Activated CD8-positive, alpha-beta memory T cell treated with anti-CD3 and anti-CD28 coated beads, Interleukin-2, amount 50 U/mL, for 24 hours (primary cell): Measurements from ENCODE around the gene DMD.

Experiments used
- DNase-seq: peaks from one replicate; pipeline ENCODE4 v3.0.0-alpha.2; 2020; ENCODE audit errors: extremely low read depth

The DMD gene

DNA sequence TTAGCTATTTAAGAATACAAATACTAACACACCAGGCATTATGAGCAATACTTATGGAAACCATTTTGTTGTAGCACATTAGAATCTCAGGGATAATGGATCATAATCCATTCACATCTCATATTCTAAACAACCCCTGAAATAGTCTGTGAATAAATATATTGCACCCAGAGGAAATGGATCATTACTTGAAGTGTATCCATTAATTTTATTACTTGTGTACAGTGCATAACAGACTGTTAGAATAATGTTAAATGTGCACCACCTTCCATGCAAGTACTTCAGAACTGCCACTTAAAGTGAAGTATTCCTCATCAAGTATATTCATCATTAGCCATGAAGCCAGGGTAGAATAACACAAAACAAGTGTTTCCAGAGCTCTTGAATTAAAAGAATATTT is 715.5 kb downstream of the DMD start:
- DNase-seq = no peak

DNA sequence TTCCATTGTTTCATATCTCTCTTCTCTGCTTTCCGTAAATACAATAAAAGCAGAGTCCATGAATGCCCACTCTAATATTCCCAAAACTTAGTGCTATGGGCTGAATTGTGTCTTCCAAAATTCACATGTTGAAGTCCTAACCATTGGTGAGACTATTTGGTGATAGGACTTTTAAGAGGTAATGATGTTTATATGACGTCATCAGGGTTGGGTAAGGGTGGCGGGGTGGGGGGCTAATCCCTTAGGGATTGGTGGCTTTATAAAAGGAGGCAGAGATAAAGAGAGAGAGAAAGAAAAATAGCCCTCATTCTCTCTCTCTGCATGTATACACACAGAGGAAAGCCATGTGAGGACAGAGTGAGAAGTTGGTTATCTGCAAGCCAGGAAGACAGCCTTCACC is 722.2 kb downstream of the DMD start:
- no peak for DNase-seq

DNA sequence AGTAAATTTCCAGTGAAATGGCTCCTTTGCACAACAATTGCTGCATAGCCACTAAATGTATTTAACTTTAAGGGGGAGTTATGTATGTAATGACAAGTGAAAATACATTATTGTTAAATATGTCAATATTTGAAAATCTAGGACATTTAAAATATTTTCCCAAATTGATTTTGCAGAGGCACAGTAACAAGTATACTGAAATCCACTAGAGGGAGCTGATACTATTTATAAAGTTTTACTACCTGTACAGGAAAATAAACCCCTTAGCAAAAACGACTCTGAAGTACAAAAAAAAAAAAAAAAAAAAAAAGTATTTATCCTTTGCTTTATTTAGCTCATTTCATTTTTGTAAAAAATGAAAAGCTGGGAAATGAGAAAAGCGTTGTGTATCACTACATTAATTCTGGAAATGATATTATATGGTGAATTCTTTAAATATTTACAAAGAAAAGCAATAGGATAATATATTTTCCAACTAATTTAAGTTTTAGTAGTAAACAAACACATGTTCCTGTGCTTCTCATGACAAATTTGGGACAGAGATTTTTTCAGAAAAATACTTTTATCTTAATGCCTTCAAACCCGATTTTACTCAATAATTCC is 727.7 kb downstream of the DMD start:
- DNase-seq = no peak

DNA sequence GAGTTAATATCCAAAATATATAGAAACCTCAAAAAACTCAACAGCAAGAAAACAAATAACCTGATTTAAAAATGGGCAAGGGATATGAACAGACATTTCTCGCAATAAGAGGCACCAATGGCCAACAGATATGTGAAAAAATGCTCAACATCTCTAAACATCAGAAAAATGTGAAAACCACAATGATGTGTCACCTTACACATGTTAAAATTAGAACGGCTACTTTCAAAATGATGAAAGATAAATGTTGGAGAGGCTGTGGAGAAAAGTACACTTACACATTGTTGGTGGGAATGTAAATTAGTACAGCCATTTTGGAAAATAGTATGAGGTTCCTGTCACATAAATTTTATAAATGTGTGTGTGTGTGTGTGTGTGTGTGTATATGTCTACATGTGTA is 731.3 kb downstream of the DMD start:
- DNase-seq = no peak

DNA sequence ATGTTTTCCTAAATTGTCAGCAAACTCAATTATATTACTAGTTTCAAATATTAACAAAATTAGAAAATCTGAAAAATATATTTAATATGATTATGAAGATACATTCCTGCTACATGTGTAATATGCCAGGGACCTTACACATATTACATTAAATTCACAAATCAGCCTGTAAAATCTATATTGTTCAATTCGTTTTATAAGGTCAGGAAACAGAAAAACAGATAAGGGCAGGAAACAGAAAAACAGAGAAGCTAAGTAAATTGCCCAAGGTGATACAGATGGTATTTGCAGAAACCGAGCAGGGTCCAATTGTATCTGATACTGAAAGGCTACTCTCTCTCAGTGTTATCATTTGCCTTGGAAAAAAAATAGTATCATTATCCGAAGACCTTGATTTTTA is 739.0 kb downstream of the DMD start:
- no peak for DNase-seq

DNA sequence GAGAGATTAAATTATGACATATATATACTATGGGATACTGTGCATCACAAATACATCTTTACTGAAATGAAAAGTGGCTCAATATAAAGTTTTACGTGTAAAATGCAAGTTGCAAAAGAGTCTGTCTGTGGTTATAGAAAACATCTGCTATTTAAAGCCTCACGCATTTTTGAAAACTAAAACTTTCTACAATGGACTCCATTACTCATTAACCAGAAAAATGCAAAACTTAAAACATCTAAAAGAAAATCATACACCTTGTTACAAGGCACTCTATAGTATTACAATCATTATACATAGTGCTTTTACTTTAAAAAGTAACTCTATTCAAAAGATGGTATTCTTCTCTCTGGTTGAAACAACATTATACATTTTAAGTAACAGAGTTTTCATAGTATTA is 755.6 kb downstream of the DMD start:
- no peak for DNase-seq

DNA sequence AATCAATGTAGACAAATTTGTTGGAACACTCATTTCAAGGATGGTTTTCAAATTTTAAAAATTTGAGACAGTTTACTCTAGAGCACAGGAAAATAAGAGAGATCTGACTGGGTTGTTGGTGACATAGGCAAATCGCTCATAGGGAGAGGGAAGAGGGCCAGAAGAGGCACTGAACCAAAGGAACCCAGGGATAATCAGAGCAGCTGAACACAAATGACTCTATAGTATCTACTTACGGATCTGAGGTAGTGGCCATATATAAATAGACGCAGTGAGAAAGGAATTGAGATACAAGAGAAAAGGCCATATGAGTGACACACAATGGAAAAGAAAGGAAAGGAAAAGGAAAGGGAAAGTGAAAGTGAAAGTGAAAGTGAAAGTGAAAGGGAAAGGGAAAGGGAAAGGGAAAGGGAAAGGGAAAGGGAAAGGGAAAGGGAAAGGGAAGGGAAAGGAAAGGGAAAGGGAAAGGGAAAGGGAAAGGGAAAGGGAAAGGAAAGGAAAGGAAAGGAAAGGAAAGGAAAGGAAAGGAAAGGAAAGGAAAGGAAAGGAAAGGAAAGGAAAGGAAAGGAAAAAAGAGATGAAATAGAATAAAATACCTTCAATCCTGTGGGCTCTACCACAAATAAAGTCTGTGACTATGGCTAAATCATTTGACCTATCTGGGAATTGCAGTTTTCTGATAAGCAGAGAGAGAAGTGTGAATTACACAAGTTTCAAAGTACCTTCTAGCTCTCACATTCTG is 759.2 kb downstream of the DMD start:
- no peak for DNase-seq

DNA sequence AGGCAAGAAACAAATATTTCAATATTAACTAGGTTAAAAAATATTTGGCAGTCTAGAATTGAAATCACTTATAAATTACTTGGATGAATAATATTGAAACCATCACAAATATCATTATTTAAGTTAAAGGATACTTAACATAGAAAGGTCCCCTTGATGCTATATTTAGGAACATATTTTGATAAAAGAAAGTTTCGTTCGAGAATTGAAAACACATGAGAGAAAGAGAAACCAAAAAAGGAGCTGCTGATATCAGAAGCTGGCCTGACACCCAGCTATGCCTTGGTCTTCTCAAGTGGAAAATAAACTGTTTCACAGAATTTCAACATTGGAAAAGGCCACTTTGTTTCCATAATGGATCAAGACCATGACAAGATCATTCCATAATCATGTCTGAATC is 762.4 kb downstream of the DMD start:
- DNase-seq = no peak

DNA sequence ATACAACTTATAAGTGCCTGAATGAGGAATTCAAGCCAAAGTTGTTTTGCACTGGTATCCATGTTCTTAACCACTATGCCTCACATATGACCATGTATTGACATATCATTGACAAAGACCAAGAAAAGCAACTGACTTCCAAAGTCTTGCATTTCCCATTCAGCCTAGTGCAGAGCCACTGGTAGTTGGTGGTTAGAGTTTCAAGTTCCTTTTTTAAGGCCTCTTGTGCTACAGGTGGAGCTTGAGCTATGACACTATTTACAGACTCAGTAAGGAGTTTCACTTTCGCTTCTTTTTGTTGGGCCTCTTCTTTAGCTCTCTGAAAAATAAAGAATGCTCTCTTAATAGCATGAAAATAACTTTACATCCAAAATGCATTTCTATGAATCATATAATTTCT is 763.0 kb downstream of the DMD start:
- no peak for DNase-seq

DNA sequence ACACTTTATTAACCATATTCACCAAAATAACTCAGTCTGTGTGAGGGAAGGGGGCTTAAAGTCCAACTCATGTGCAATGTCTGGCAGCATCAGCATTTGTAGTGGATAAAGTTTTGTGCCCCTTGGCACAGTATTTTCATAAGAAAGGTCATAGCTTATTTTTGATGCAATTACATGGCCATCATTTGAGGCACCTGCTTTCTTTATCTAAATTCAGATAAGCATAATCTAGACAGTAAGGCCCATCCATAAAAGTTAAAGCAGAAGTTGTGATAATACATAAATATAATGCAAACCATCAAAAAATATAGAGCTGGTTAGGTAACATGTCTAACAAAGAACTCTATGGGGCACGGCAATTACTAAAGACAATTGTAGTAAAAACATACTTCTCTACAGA is 763.7 kb downstream of the DMD start:
- no peak for DNase-seq

DNA sequence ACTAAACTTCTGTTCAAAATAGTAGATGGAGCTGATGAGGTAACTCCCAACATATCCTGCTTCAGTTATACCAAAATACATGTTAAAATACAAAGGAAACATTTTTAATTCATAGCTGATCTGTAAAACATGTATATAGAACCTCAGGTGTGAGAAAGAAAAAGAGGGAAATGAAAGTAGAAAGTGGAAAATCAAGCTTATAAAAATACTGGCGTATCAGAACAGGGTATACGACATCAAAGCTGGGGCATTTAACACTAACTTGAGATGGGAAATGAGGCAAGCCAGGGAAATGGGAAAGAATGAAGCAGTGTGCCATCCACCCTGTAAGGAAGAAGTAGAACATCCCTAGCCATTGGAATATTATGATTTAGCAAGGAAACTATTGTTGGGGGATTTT is 767.5 kb downstream of the DMD start:
- DNase-seq = no peak

DNA sequence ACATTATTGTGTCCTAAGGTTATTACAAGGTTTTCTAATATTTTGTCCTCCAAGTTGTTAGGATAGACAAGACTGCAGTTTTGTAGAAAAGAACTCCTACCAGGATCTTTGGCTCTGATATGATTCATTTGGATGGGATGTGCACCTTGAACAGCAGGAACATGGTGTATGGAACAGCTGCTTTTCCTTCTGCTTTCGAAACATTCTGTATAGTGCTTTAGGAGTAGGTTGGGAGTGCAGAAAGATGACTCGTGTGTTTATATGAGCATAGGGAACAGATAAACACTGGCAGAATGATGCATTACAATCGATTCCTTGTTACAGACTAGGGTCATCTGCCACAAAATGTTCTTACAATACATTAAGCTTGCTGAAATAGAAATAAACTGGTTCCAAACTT is 790.1 kb downstream of the DMD start:
- no peak for DNase-seq

DNA sequence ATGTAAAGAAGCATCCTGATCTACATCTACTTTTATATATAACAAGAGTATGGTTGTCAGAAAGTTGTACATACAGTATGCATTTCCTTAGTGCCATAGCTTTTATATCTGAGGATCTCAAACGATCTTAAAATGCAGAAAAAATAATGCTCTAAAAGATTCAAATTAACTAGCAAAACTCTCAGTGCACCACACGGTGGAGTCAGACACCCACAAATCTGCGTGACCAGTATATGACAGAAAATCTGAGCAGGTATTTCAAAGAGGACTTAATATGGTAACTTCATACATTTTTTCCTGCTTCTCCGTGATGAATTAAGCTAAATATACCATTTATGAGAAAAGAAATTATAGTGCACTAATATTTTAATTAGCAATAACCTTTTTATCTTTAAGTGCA is 803.0 kb downstream of the DMD start:
- no peak for DNase-seq

DNA sequence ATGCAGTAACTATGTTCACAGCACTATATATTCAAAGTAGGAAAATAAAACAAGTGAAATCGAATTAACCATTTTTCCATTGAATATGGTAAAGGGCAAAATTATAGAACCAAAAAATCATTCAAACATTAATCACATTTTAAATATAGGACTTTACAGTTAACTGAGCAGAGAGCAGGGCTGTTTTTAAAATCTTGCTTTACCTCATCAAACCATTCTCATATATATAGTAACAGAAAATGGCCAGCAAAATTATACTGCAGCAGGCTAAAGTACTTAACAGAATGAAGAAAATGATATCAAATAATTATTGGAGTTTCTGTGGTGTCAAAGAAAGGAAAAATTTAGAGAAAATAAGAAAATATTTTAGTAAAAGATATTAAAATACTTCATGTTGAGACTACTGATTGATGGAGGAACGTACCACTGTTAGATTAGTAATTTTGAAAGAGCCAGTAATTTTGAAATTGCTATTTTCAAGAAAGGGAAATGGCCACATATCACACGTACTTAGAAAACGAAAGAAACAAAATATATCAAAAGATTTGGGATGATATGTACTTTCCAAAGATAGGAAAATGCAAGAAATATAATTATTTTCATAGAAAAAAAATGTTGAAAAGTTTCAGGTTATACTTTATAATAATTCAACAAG is 813.7 kb downstream of the DMD start:
- DNase-seq = no peak

DNA sequence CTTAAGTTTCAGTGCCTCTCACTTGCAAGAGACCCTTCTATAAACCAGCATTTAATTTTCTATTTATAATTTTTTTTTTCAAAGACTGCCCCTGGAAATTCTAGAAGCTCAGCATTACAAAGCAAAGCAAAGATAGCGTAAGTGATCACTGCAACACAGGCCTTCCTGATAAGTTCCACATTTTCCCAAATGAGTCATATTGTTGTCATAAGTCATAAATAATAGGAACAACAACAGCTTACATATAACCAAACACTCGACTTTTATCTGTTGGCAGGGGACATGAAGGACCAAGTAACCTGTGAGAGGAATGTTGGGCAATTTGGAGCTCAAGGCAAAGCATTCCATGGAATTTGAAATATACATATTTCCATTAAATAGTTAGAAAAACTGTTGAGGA is 815.5 kb downstream of the DMD start:
- no peak for DNase-seq

DNA sequence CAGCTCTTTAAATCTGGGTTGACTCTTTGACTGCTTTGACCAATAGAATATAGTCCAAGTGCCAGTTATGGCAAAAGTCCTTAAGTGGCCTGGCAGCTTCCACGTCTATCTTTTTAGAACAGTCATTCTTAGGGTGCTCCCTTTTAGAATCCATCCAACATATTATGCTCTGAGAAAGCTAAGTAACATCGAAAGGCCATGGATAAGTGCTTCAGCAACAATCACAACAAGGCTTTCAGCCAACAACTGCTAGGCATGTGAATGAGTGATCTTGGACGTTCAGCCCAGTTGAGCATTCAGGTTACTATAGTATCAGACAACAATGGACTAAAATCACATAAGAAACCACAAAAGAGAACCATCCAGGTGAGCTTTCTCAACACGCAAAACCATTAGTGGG is 818.7 kb downstream of the DMD start:
- DNase-seq = no peak

DNA sequence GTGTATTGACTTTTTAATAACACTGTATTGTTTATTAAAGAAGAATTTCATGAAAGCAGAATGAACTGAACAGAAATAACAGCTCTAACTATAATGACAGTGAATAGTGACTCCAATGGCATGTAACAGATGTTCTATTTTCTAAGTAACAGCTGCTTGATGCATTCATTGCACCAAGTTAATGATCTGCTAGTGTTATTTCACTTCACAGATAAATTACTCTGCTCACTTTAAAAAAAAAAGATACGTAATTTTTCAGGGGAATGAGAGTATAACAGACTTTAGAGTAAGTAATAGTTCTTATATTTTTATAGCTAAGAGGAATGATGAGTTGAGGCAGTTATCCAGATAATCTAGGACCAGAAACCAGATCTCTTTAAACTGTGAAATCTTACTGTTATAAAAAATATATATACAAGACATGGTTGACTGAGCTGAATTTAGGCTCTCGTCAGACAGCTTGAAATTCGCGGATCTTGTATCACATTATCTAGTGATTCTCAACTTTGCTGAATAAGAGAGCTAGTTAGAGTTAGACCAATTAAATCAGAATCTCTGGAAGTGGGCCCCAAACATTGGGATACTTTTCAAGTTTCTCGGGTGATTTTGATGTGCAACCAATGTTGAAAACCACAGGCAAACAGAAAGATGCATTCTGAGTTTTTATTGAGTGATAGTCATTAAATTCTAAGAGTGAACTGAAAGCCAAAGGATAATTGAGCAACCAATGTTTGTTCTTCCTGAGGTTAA is 840.7 kb downstream of the DMD start:
- DNase-seq = no peak

DNA sequence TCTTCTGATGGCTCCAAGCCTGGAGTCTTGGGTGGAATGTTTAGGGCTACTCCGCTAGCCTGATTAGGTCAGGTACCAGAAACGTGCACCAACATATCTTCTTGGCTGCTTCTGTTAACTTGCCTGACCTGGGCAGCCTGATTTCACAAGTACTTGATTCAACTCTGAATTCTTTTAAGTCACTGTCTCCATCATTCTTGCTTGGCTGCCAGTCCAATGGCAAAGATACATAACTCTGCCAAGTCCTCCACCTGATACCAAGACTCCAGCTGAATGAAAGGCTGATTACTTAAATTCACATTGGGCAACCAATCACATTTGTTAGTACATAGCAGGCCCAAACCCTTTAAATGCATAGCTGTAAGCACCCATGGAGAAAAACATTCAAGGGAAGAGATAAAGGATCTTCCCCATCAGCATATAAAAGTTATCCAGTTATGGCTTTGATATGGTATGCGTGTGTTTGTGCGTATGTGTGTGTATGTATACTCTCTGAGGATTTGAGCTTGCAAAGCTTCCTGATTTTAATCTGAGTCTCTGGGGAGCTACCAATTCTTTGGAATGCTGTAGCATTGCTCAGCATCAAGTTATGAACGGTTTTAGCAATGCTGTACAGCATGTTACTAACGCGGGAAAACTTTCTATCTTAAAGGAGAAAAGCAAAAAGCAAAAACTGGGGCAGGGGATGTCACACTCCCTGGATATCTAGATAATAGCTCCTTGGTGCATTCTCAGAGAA is 917.2 kb downstream of the DMD start:
- DNase-seq = no peak

DNA sequence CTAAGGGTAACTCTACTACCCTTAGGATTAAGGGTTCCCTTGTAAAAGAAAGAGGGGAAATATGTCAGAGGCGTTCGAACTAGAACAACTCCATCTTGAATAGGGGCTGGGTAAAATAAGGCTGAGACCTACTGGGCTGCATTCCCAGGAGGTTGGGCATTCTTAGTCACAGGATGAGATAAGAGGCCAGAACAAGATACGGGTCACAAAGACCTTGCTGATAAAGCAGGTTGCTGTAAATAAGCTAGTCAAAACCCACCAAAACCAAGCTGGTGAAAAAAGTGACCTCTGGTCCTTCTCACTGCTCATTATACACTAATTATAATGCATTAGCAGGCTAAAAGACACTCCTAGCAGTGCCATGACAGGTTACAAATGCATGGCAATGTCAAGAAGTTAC is 922.0 kb downstream of the DMD start:
- no peak for DNase-seq

DNA sequence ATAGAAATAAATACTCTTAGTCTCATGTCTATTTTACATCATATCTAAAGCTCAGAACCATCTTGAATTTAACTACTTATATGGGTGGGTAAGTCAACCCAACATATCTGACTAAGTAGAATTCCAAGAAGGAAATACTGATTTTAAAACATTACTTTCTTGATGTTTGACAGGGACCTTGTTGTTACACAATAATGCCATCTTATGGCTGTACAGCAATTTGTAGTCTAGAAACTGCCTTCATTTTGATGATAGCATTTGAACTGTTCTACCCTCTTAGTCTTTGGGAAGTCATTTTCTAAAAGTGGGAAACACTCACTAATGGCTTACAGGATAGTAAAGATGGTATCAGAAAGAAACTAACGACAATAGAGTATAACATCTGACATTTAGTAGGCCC is 929.5 kb downstream of the DMD start:
- no peak for DNase-seq

DNA sequence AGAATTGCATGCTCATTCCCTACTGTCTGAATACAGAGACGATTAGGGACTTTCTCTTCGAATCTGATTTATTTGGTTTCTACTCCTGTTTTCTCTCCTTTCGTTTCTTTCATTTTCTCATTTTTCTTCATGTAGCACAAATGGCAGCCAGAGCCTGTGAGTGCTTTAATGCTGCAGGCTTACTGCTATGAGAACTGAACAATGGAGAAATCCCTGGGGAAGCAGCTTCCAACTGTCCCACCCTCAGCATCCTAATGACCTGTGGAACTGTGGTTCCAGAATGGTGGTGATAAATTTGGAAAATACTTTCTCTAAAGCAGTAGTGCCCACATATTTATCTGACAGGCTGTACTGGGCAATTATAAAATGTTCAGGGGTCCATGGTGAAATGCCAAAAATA is 930.4 kb downstream of the DMD start:
- DNase-seq = no peak

DNA sequence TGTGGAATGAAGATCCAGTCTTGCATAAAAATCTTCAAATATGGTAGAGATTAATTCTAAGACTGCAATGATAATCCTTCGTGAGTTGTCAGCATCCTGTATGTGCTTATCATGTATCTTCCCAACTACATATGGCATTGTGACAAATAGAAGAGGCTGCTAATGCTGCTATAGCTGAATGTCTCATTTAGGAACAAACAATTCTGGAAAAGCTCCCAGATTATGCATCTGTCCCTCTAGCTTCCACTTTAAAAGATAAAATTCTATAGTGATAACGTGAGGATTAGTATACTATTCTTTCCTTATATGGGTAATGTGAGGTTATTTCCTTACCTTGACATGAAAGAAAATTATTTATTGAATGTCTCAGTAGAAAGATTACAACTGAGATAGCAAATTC is 930.9 kb downstream of the DMD start:
- DNase-seq = no peak
